Measurements from ENCODE around the gene PLEK. TPM values are rescaled to one million over a fixed set of nuclear protein-coding genes. Genes with fewer than 3 reads are reported as not detected.

Gene PLEK
- total RNA-seq, 1 donor from 2014 or later, result not detected

DNA sequence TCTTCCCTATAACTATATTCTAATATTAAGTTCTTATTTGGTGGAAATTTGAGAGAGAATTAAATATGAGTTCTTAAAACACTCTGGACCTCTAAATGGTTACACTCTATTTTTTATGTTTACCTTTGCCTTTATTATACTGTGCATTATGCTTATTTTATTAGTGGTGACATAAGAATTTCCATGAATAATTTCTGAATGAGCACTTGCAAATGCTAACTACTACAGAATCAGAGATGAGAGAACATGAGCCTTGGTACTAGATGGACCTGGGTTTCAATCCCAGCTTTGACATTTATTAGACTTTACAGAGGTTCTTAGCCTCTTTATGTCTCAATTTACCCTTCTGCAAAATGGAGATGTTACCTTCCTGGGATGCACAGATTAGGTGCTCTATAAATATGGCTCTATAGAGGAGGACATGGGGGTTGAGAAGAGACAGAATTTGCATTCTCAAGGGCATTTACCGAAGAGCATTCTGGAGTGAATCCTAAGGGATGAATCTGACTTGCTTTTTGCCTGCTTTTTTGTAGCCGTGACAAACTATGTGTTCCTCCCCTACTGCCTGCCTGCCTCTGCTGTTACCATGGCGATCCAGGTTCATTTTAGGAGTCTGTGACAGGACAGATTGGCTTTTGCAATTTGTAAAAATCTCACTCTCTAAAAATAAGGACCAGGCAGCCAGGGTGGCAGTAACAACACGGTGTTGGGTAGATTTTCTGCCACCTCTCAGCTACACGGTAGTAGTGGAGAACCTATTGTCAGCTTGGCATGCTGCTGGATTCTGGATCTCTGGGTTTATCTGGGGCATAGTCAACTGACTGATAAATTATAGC is 24.6 kb upstream of the PLEK start:
- Mint-ChIP-seq H3K9me3 (ENCODE audit: unreplicated experiment) (peaks cover 2% of the 10 kb centered on the region), H3K4me3 (ENCODE audit: unreplicated experiment) (no peak overlapping the region), H3K27me3 (ENCODE audit: low read depth, unreplicated experiment) (peaks cover 3% of the 10 kb centered on the region), H3K4me1 (ENCODE audit: low read depth, unreplicated experiment) (peaks cover 2% of the 10 kb centered on the region), H3K36me3 (ENCODE audit: low read depth, unreplicated experiment) (no peaks in the 10 kb centered on the region), H3K27ac (ENCODE audit: unreplicated experiment) (no peak overlapping the region)
- TF ChIP-seq, protein P1, sequence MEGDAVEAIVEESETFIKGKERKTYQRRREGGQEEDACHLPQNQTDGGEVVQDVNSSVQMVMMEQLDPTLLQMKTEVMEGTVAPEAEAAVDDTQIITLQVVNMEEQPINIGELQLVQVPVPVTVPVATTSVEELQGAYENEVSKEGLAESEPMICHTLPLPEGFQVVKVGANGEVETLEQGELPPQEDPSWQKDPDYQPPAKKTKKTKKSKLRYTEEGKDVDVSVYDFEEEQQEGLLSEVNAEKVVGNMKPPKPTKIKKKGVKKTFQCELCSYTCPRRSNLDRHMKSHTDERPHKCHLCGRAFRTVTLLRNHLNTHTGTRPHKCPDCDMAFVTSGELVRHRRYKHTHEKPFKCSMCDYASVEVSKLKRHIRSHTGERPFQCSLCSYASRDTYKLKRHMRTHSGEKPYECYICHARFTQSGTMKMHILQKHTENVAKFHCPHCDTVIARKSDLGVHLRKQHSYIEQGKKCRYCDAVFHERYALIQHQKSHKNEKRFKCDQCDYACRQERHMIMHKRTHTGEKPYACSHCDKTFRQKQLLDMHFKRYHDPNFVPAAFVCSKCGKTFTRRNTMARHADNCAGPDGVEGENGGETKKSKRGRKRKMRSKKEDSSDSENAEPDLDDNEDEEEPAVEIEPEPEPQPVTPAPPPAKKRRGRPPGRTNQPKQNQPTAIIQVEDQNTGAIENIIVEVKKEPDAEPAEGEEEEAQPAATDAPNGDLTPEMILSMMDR (IDR thresholded peaks at IDR 0.05; ENCODE audit: insufficient read depth, low read depth, low read length), result no peak
- TF ChIP-seq EZH2 (IDR thresholded peaks at IDR 0.05; ENCODE audit: insufficient read depth, low read length), result no peak
- Histone ChIP-seq H3K9me3 (ENCODE audit: insufficient read depth, low read depth, low read length) (no peaks in the 10 kb centered on the region), H3K79me2 (ENCODE audit: insufficient read depth, low read length) (no peaks in the 10 kb centered on the region), H3K4me1 (ENCODE audit: insufficient read depth, low read length) (no peaks in the 10 kb centered on the region), H2AFZ (ENCODE audit: low read depth, low read length) (no peak overlapping the region), H3K4me2 (ENCODE audit: low read length) (no peak overlapping the region), H3K36me3 (ENCODE audit: insufficient read depth, low read length) (no peaks in the 10 kb centered on the region), H3K4me3 (ENCODE audit: insufficient read depth, low read depth, low read length) (no peak overlapping the region), H3K9ac (ENCODE audit: low read length) (no peak overlapping the region), H3K27me3 (ENCODE audit: insufficient read depth, low read length) (no peaks in the 10 kb centered on the region), H3K27ac (ENCODE audit: low read depth, low read length) (no peak overlapping the region), H4K20me1 (ENCODE audit: insufficient read depth, low read length) (no peaks in the 10 kb centered on the region)
- FAIRE-seq, result no peak
- no peak for DNase-seq (ENCODE audit: low read depth)

DNA sequence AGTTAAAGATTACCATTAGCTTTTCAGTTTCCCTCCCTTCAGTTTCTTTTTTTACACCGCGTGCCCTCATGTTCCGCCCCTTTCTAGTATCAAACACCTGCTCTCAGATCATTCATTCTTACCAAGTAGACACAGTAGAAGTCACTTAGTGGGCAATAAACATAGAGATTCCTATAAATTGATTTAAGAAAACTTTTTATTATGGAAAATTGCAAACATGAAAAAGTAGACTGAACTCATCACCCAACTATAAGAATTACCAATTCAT is 24.1 kb upstream of the PLEK start:
- no peaks in the 10 kb centered on the region for H3K4me1 Mint-ChIP-seq (ENCODE audit: low read depth, unreplicated experiment)
- no peak for FAIRE-seq
- H2AFZ ChIP-seq (ENCODE audit: low read depth, low read length), result no peak overlapping the region
- H3K9ac ChIP-seq (ENCODE audit: low read length), result no peak overlapping the region
- peaks cover 3% of the 10 kb centered on the region for H3K27me3 Mint-ChIP-seq (ENCODE audit: low read depth, unreplicated experiment)
- no peak overlapping the region for H3K27ac Mint-ChIP-seq (ENCODE audit: unreplicated experiment)
- no peaks in the 10 kb centered on the region for H3K9me3 Mint-ChIP-seq (ENCODE audit: unreplicated experiment)
- no peak for DNase-seq (ENCODE audit: low read depth)
- H3K4me2 ChIP-seq (ENCODE audit: low read length), result no peak overlapping the region
- no peak overlapping the region for H3K4me3 Mint-ChIP-seq (ENCODE audit: unreplicated experiment)
- H3K9me3 ChIP-seq (ENCODE audit: insufficient read depth, low read depth, low read length), result no peaks in the 10 kb centered on the region
- no peaks in the 10 kb centered on the region for H3K36me3 Mint-ChIP-seq (ENCODE audit: low read depth, unreplicated experiment)
- no peaks in the 10 kb centered on the region for H4K20me1 ChIP-seq (ENCODE audit: insufficient read depth, low read length)
- no peak overlapping the region for H3K27ac ChIP-seq (ENCODE audit: low read depth, low read length)
- no peak overlapping the region for H3K4me3 ChIP-seq (ENCODE audit: insufficient read depth, low read depth, low read length)
- H3K27me3 ChIP-seq (ENCODE audit: insufficient read depth, low read length), result no peaks in the 10 kb centered on the region
- no peaks in the 10 kb centered on the region for H3K4me1 ChIP-seq (ENCODE audit: insufficient read depth, low read length)
- H3K79me2 ChIP-seq (ENCODE audit: insufficient read depth, low read length), result no peaks in the 10 kb centered on the region
- TF ChIP-seq EZH2 (IDR thresholded peaks at IDR 0.05; ENCODE audit: insufficient read depth, low read length), result no peak
- TF ChIP-seq, protein P1 (IDR thresholded peaks at IDR 0.05; ENCODE audit: insufficient read depth, low read depth, low read length), result no peak
- no peaks in the 10 kb centered on the region for H3K36me3 ChIP-seq (ENCODE audit: insufficient read depth, low read length)

- no peaks in the 10 kb centered on the region for H3K4me1 ChIP-seq (ENCODE audit: insufficient read depth, low read length)
- H3K4me2 ChIP-seq (ENCODE audit: low read length), result no peak overlapping the region
- H3K27ac ChIP-seq (ENCODE audit: low read depth, low read length), result no peak overlapping the region
- Mint-ChIP-seq H3K27me3 (ENCODE audit: low read depth, unreplicated experiment) (peaks cover 3% of the 10 kb centered on the region), H3K4me1 (ENCODE audit: low read depth, unreplicated experiment) (no peaks in the 10 kb centered on the region), H3K27ac (ENCODE audit: unreplicated experiment) (no peak overlapping the region), H3K4me3 (ENCODE audit: unreplicated experiment) (no peak overlapping the region), H3K9me3 (ENCODE audit: unreplicated experiment) (no peaks in the 10 kb centered on the region), H3K36me3 (ENCODE audit: low read depth, unreplicated experiment) (no peaks in the 10 kb centered on the region)
- H3K79me2 ChIP-seq (ENCODE audit: insufficient read depth, low read length), result no peaks in the 10 kb centered on the region
- DNase-seq (ENCODE audit: low read depth) (no peak), FAIRE-seq (no peak)
- no peaks in the 10 kb centered on the region for H3K9me3 ChIP-seq (ENCODE audit: insufficient read depth, low read depth, low read length)
- H3K4me3 ChIP-seq (ENCODE audit: insufficient read depth, low read depth, low read length), result no peak overlapping the region
- no peak for TF ChIP-seq EZH2 (IDR thresholded peaks at IDR 0.05; ENCODE audit: insufficient read depth, low read length)
- TF ChIP-seq, protein P1 (IDR thresholded peaks at IDR 0.05; ENCODE audit: insufficient read depth, low read depth, low read length), result no peak
- no peaks in the 10 kb centered on the region for H3K36me3 ChIP-seq (ENCODE audit: insufficient read depth, low read length)
- no peak overlapping the region for H2AFZ ChIP-seq (ENCODE audit: low read depth, low read length)
- H4K20me1 ChIP-seq (ENCODE audit: insufficient read depth, low read length), result no peaks in the 10 kb centered on the region
- H3K27me3 ChIP-seq (ENCODE audit: insufficient read depth, low read length), result no peaks in the 10 kb centered on the region
- H3K9ac ChIP-seq (ENCODE audit: low read length), result no peak overlapping the region
Measured at GRCh38 chr2:68341583-68341982, 23.5 kb upstream of the PLEK start.
